ENCODE results near the gene PLEKHD1. TPM values are rescaled to one million over a fixed set of nuclear protein-coding genes. Genes with fewer than 3 reads are reported as not detected.

PLEKHD1 gene
- total RNA-seq, 4 donors from 2014 or later = 0.14 to 0.16 TPM; not detected in 2

GRCh38 chr14:69449216-69449615 lies 35.3 kb upstream of the PLEKHD1 start:
- WGBS, 2 donors (ENCODE audit: low coverage in 1 of 2) = 85 to 97% methylated on average over 2 to 8 of the region's 8 CpGs
- no peak overlapping the region for H3K4me3 ChIP-seq
- no peak for DNase-seq
- H3K36me3 ChIP-seq = no peaks in the 10 kb centered on the region
- in situ Hi-C loops (cut with MboI; ENCODE audit: low pct_ligation_motif_present in 1 of 4, low pct_unique_long_range_greater_than_20kb in 1 of 4, low sequenced_read_pairs in 3 of 4) (no loop called here), intact Hi-C loops (cut with DNase I; ENCODE audit: low total_unique reads) (no loop called here)
- no peak for TF ChIP-seq POLR2AphosphoS5 (IDR thresholded peaks at IDR 0.05)
- TF ChIP-seq POLR2A (IDR thresholded peaks at IDR 0.05) = no peak
- TF ChIP-seq EP300 (IDR thresholded peaks at IDR 0.05; ENCODE audit: low read depth) = no peak
- no peak for TF ChIP-seq CTCF (IDR thresholded peaks at IDR 0.05)
- no peaks in the 10 kb centered on the region for H3K4me1 ChIP-seq
- no peak overlapping the region for H3K27ac ChIP-seq
- H3K9me3 ChIP-seq = no peaks in the 10 kb centered on the region
- H3K27me3 ChIP-seq = no peaks in the 10 kb centered on the region

- Histone ChIP-seq H3K4me3 (no peak overlapping the region), H3K27me3 (no peaks in the 10 kb centered on the region), H3K9me3 (no peaks in the 10 kb centered on the region), H3K36me3 (peaks cover 0 to 13% (median 6%) of the 10 kb centered on the region in 4 donors), H3K4me1 (no peaks in the 10 kb centered on the region), H3K27ac (no peak overlapping the region)
- DNase-seq = no peak
- 91 to 97% methylated on average over 2 of the region's 2 CpGs for WGBS, 2 donors (ENCODE audit: low coverage in 1 of 2)
- intact Hi-C loops (cut with DNase I; ENCODE audit: low total_unique reads) = no loop called here
- TF ChIP-seq CTCF (IDR thresholded peaks at IDR 0.05) (no peak), EP300 (IDR thresholded peaks at IDR 0.05; ENCODE audit: low read depth) (no peak), POLR2AphosphoS5 (IDR thresholded peaks at IDR 0.05) (no peak), POLR2A (IDR thresholded peaks at IDR 0.05) (no peak)
- in situ Hi-C loops (cut with MboI; ENCODE audit: low pct_ligation_motif_present in 1 of 4, low pct_unique_long_range_greater_than_20kb in 1 of 4, low sequenced_read_pairs in 3 of 4) = loop anchor here (10.0 to 25.0 kb wide), 4 partner anchors 197 to 315 kb away; no protein-coding TSS in a partner anchor
Observed at GRCh38 chr14:69451941-69452340, 32.6 kb upstream of the PLEKHD1 start.

- in situ Hi-C loops (cut with MboI; ENCODE audit: low pct_ligation_motif_present in 1 of 4, low pct_unique_long_range_greater_than_20kb in 1 of 4, low sequenced_read_pairs in 3 of 4) (loop anchor here (10.0 to 25.0 kb wide), 4 partner anchors 204 to 321 kb away; no protein-coding TSS in a partner anchor), intact Hi-C loops (cut with DNase I; ENCODE audit: low total_unique reads) (no loop called here)
- Histone ChIP-seq H3K27me3 (no peaks in the 10 kb centered on the region), H3K36me3 (peaks cover 0 to 26% (median 12%) of the 10 kb centered on the region in 4 donors), H3K4me1 (no peaks in the 10 kb centered on the region), H3K27ac (no peak overlapping the region), H3K9me3 (no peaks in the 10 kb centered on the region), H3K4me3 (no peak overlapping the region)
- TF ChIP-seq POLR2A (IDR thresholded peaks at IDR 0.05) (no peak), EP300 (IDR thresholded peaks at IDR 0.05; ENCODE audit: low read depth) (no peak), POLR2AphosphoS5 (IDR thresholded peaks at IDR 0.05) (no peak), CTCF (IDR thresholded peaks at IDR 0.05) (no peak)
- WGBS, 2 donors (ENCODE audit: low coverage in 1 of 2) = 91 to 95% methylated on average over 8 to 11 of the region's 11 CpGs
- no peak for DNase-seq
Observed at GRCh38 chr14:69458350-69458749, 26.2 kb upstream of the PLEKHD1 start.

- no peak overlapping the region for H3K4me3 ChIP-seq
- in situ Hi-C loops (cut with MboI; ENCODE audit: low pct_ligation_motif_present in 1 of 4, low pct_unique_long_range_greater_than_20kb in 1 of 4, low sequenced_read_pairs in 3 of 4) = loop anchor here (10.0 to 25.0 kb wide), 4 partner anchors 204 to 322 kb away; no protein-coding TSS in a partner anchor
- no peak for DNase-seq
- TF ChIP-seq POLR2AphosphoS5 (IDR thresholded peaks at IDR 0.05) (no peak), CTCF (IDR thresholded peaks at IDR 0.05) (no peak)
- 73% methylated on average over 1 of the region's 1 CpG; no CpG with 5 or more reads in 1 of the 2 donors for WGBS, 2 donors (ENCODE audit: low coverage in 1 of 2)
- intact Hi-C loops (cut with DNase I; ENCODE audit: low total_unique reads) = no loop called here
- no peaks in the 10 kb centered on the region for H3K9me3 ChIP-seq
- peaks cover 0 to 26% (median 12%) of the 10 kb centered on the region in 4 donors for H3K36me3 ChIP-seq
- H3K27ac ChIP-seq = no peak overlapping the region
- H3K27me3 ChIP-seq = no peaks in the 10 kb centered on the region
- H3K4me1 ChIP-seq = no peaks in the 10 kb centered on the region
Observed at GRCh38 chr14:69459122-69459521, 25.4 kb upstream of the PLEKHD1 start.

All from transverse colon (tissue), 4 donors.